SU-DHL-6 (cell line): Measurements from ENCODE around the gene EVL.

Experiments used
- H2AFZ ChIP-seq: fragments of 200-600 bp; sonication (generic); 2 replicates; pipeline ENCODE4 v1.6.1; 2014; ENCODE audit warnings: low read depth, mild to moderate bottlenecking, moderate library complexity, mixed read lengths, antibody characterized with exemption, low read length; ENCODE audit not compliant: severe bottlenecking
- H3F3A ChIP-seq: fragments of 200-600 bp; shearing (Covaris generic); 2 replicates; pipeline ENCODE4 v1.6.0; 2016; ENCODE audit warnings: antibody characterized with exemption, mild to moderate bottlenecking; ENCODE audit not compliant: insufficient read depth
- H3K27ac ChIP-seq: fragments of 200-600 bp; sonication (generic); 2 replicates; pipeline ENCODE4 v1.5.1; 2016; ENCODE audit warnings: low read depth, mild to moderate bottlenecking, low read length, moderate library complexity, mixed read lengths
- H3K27me3 ChIP-seq: fragments of 200-600 bp; sonication (generic), shearing (Covaris generic); 2 replicates; pipeline ENCODE4 v1.6.0; 2014; ENCODE audit warnings: mild to moderate bottlenecking, low read length
- H3K36me3 ChIP-seq: fragments of 200-600 bp; sonication (generic); 2 replicates; pipeline ENCODE4 v1.6.1; 2014; ENCODE audit warnings: mild to moderate bottlenecking, low read length, mixed read lengths
- H3K4me2 ChIP-seq: fragments of 300-600, 200-600 bp; shearing (Covaris generic), sonication (generic); 2 replicates; pipeline ENCODE4 v1.6.0; 2014; ENCODE audit warnings: low read length, low read depth, mild to moderate bottlenecking; ENCODE audit not compliant: poor library complexity, severe bottlenecking
- H3K4me3 ChIP-seq: fragments of 200-600 bp; sonication (generic); 2 replicates; pipeline ENCODE4 v1.5.1; 2014; ENCODE audit warnings: antibody characterized with exemption, low read length, mild to moderate bottlenecking, mixed read lengths; ENCODE audit not compliant: insufficient read depth, poor library complexity, severe bottlenecking
- H3K79me2 ChIP-seq: fragments of 200-600 bp; sonication (generic); 2 replicates; pipeline ENCODE4 v1.6.1; 2014; ENCODE audit warnings: mild to moderate bottlenecking, low read length, moderate library complexity; ENCODE audit not compliant: insufficient read depth
- H3K9ac ChIP-seq: fragments of 200-600 bp; sonication (generic); 2 replicates; pipeline ENCODE4 v1.7.0; 2014; ENCODE audit warnings: mild to moderate bottlenecking, low read length
- H3K9me2 ChIP-seq: fragments of 200-600 bp; sonication (generic); replicated peaks from 2 replicates; pipeline ENCODE4 v1.6.1; 2014; ENCODE audit warnings: low read length; ENCODE audit not compliant: insufficient read depth
- H3K9me3 ChIP-seq: fragments of 200-600 bp; sonication (generic); 2 replicates; pipeline ENCODE4 v1.6.1; 2014; ENCODE audit warnings: low read length, mixed read lengths; ENCODE audit not compliant: insufficient read depth
- H4K20me1 ChIP-seq: fragments of 200-600 bp; sonication (generic); 2 replicates; pipeline ENCODE4 v1.6.1; 2014; ENCODE audit warnings: low read depth, mild to moderate bottlenecking, antibody characterized with exemption, low read length, moderate library complexity, mixed read lengths
- CTCF ChIP-seq: fragments of 200-600 bp; sonication (generic); IDR thresholded peaks from one replicate; pipeline ENCODE4 v1.5.1; 2017; ENCODE audit warnings: antibody characterized with exemption, mild to moderate bottlenecking, low read length, moderate library complexity; ENCODE audit not compliant: insufficient read depth, poor library complexity, severe bottlenecking
- EZH2phosphoT487 ChIP-seq: fragments of 200-600 bp; sonication (generic), shearing (Covaris generic); conservative IDR thresholded peaks from 2 replicates; pipeline ENCODE4 v1.6.1; 2018; ENCODE audit warnings: mild to moderate bottlenecking, antibody characterized with exemption, low read length, moderate library complexity, mixed read lengths

EVL gene

GRCh38 chr14:100108840-100109593, 43.8 kb downstream of the EVL start:
- Histone ChIP-seq H3K9ac (no peak overlapping the region), H3K27me3 (no peaks in the 10 kb centered on the region), H3K9me2 (no peaks in the 10 kb centered on the region), H3K4me3 (no peak overlapping the region), H2AFZ (no peak overlapping the region), H3K9me3 (no peaks in the 10 kb centered on the region), H3K27ac (no peak overlapping the region), H3K4me2 (no peak overlapping the region), H3F3A (no peaks in the 10 kb centered on the region), H4K20me1 (no peaks in the 10 kb centered on the region), H3K79me2 (peaks cover 9% of the 10 kb centered on the region; the same call in 1 of the 2 replicates), H3K36me3 (no peaks in the 10 kb centered on the region)
- TF ChIP-seq CTCF (no peak), EZH2phosphoT487 (no peak)

DNA sequence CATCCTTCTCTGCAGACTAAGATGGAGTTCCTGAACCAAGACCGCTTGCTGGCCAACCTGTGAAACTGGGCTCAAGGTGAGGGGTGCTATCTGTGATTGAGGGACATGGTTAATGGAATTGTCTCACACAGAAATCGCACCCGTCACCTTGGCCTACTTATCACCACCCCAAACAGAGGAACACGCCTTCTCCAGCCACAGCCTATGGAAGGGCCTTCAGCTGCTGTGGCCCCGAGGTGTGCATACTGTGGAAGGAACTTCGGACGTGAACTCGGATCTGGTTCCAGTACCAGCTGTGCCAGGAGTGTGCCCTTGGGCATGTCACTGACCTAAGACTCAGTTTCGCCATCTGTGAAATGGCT, 44.4 kb downstream of the EVL start:
- Histone ChIP-seq H3K36me3 (no peaks in the 10 kb centered on the region), H3K79me2 (peaks cover 6% of the 10 kb centered on the region; the same call in 1 of the 2 replicates), H3F3A (no peaks in the 10 kb centered on the region), H3K27me3 (no peaks in the 10 kb centered on the region), H3K9me2 (no peaks in the 10 kb centered on the region), H3K9me3 (no peaks in the 10 kb centered on the region), H3K4me2 (no peak overlapping the region), H3K4me3 (no peak overlapping the region), H4K20me1 (no peaks in the 10 kb centered on the region), H3K27ac (no peak overlapping the region), H2AFZ (no peak overlapping the region), H3K9ac (no peak overlapping the region)
- no peak for TF ChIP-seq CTCF
- TF ChIP-seq EZH2phosphoT487, result no peak

DNA sequence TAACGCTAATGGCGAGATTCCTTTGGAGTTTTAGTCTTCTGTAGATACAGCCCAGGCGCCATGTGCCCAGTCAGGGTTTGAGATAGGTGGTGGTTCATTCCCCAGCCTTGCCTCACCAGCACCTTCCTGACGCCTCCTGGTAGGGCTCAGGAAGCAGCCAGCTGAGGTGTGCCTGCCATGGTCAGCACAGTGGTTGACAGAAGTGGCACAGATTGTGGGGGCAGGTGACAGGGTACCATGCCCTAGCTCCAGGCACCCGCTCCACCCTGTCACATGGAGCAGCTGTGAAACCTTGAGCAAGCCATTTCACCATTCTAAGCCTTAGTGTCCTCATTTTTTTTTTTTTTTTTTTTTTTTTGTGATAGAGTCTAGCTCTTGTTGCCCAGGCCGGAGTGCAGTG, 45.6 kb downstream of the EVL start:
- Histone ChIP-seq H3K9me2 (no peaks in the 10 kb centered on the region), H3K27ac (no peak overlapping the region), H3K4me3 (no peak overlapping the region), H3K27me3 (no peaks in the 10 kb centered on the region), H3K36me3 (no peaks in the 10 kb centered on the region), H3K9ac (no peak overlapping the region), H3K9me3 (no peaks in the 10 kb centered on the region), H3K4me2 (no peak overlapping the region), H2AFZ (no peak overlapping the region), H4K20me1 (no peaks in the 10 kb centered on the region), H3K79me2 (peaks cover 6% of the 10 kb centered on the region; the same call in 1 of the 2 replicates), H3F3A (no peaks in the 10 kb centered on the region)
- no peak for TF ChIP-seq CTCF
- TF ChIP-seq EZH2phosphoT487, result no peak
